Erythroblast (primary cell): Measurements from ENCODE around the gene DBF4.
"Not testable (repeated sequence)": the region's sequence is repeated elsewhere in the genome, so short reads cannot be mapped to it uniquely, and the experiment has no call there.

Source experiments
- GATA1 ChIP-seq: IDR thresholded peaks from 2 replicates; pipeline ENCODE4 v1.6.1; 2011; ENCODE audit warnings: low read depth, mild to moderate bottlenecking, control low read depth, low read length, moderate library complexity
- POLR2A ChIP-seq: IDR thresholded peaks from 2 replicates; pipeline ENCODE4 v1.6.1; 2011; ENCODE audit warnings: mild to moderate bottlenecking, low read length

DNA sequence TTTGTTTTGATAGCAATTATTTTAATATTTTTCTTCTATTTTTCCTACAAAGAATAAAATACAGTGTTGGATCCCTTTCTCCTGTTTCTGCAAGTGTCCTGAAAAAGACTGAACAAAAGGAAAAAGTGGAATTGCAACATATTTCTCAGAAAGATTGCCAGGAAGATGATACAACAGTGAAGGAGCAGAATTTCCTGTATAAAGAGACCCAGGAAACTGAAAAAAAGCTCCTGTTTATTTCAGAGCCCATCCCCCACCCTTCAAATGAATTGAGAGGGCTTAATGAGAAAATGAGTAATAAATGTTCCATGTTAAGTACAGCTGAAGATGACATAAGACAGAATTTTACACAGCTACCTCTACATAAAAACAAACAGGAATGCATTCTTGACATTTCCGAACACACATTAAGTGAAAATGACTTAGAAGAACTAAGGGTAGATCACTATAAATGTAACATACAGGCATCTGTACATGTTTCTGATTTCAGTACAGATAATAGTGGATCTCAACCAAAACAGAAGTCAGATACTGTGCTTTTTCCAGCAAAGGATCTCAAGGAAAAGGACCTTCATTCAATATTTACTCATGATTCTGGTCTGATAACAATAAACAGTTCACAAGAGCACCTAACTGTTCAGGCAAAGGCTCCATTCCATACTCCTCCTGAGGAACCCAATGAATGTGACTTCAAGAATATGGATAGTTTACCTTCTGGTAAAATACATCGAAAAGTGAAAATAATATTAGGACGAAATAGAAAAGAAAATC lies 31.0 kb downstream of the DBF4 start:
- TF ChIP-seq POLR2A, GATA1: not testable (repeated sequence)
